ENCODE measurements around the gene VGLL4. TPM values are rescaled to one million over a fixed set of nuclear protein-coding genes. Genes with fewer than 3 reads are reported as not detected.

The VGLL4 gene
- total RNA-seq, 1 experiment from 2014 or later: 41.2 TPM

DNA sequence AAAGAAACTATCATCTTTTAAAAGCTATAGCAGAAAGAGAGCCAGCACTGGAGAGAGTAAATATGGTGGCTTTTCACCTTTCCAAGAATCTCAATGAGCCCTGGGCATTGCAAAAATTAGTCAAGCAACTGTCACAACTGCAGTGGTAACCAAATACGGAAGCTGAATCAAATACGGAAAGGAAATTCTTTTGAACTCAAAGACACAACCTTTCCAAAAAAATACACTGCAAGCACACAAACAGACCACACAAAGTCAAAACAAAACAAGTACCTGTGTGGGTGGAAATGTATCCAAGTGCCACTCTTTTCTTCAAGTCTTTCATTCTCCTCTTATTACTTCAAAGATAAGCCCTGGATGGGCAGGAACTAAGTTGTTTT, 17.6 kb downstream of the VGLL4 start:
- H3K27ac ChIP-seq (ENCODE audit: low read depth, low read length, poor library complexity, severe bottlenecking): no peak overlapping the region

GRCh38 chr3:11625376-11626083, 18.2 kb downstream of the VGLL4 start:
- H3K4me3 ChIP-seq (ENCODE audit: low read depth, low read length, poor library complexity, severe bottlenecking): no peak overlapping the region
- H3K27ac ChIP-seq (ENCODE audit: low read depth, low read length, poor library complexity, severe bottlenecking): no peak overlapping the region
- ChIA-PET CTCF (no interaction called here), POLR2A (ENCODE audit: low non-redundant PET) (interaction anchor here (0.6 kb wide), 1 partner anchor 22 kb away, joined by 3 read pairs; no protein-coding TSS in a partner anchor)
- no TSS peak for BruUV-seq (replicated peaks)
- H3K36me3 ChIP-seq (ENCODE audit: insufficient read depth, low read length, poor library complexity, severe bottlenecking): no peaks in the 10 kb centered on the region
- peaks cover 10% of the 10 kb centered on the region for H3K4me1 ChIP-seq (ENCODE audit: insufficient read depth, low read length, poor library complexity, severe bottlenecking)
- no peaks in the 10 kb centered on the region for H3K27me3 ChIP-seq (replicated peaks; ENCODE audit: insufficient read depth, low read depth, low read length, poor library complexity)
- intact Hi-C loops (cut with micrococcal nuclease; ENCODE audit: unreplicated experiment): no loop called here
- TF ChIP-seq, protein P1, sequence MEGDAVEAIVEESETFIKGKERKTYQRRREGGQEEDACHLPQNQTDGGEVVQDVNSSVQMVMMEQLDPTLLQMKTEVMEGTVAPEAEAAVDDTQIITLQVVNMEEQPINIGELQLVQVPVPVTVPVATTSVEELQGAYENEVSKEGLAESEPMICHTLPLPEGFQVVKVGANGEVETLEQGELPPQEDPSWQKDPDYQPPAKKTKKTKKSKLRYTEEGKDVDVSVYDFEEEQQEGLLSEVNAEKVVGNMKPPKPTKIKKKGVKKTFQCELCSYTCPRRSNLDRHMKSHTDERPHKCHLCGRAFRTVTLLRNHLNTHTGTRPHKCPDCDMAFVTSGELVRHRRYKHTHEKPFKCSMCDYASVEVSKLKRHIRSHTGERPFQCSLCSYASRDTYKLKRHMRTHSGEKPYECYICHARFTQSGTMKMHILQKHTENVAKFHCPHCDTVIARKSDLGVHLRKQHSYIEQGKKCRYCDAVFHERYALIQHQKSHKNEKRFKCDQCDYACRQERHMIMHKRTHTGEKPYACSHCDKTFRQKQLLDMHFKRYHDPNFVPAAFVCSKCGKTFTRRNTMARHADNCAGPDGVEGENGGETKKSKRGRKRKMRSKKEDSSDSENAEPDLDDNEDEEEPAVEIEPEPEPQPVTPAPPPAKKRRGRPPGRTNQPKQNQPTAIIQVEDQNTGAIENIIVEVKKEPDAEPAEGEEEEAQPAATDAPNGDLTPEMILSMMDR (conservative IDR thresholded peaks at IDR 0.05; ENCODE audit: low read depth, low read length): no peak
- no peak for TF ChIP-seq EZH2 (IDR thresholded peaks at IDR 0.05; ENCODE audit: borderline replicate concordance, low read depth, low read length, poor library complexity, severe bottlenecking)
- DNase-seq (ENCODE audit: low spot score): no peak
- H3K9me3 ChIP-seq (ENCODE audit: low read depth, low read length, poor library complexity, severe bottlenecking): no peaks in the 10 kb centered on the region

More for the DNA sequence above, 17.6 kb downstream of the VGLL4 start:
- peaks cover 10% of the 10 kb centered on the region for H3K4me1 ChIP-seq (ENCODE audit: insufficient read depth, low read length, poor library complexity, severe bottlenecking)
- H3K4me3 ChIP-seq (ENCODE audit: low read depth, low read length, poor library complexity, severe bottlenecking): no peak overlapping the region
- DNase-seq (ENCODE audit: low spot score): no peak
- no peaks in the 10 kb centered on the region for H3K27me3 ChIP-seq (replicated peaks; ENCODE audit: insufficient read depth, low read depth, low read length, poor library complexity)
- TF ChIP-seq EZH2 (IDR thresholded peaks at IDR 0.05; ENCODE audit: borderline replicate concordance, low read depth, low read length, poor library complexity, severe bottlenecking): no peak
- TF ChIP-seq, protein P1 (conservative IDR thresholded peaks at IDR 0.05; ENCODE audit: low read depth, low read length): no peak
- intact Hi-C loops (cut with micrococcal nuclease; ENCODE audit: unreplicated experiment): no loop called here
- no TSS peak for BruUV-seq (replicated peaks)
- no peaks in the 10 kb centered on the region for H3K36me3 ChIP-seq (ENCODE audit: insufficient read depth, low read length, poor library complexity, severe bottlenecking)
- ChIA-PET POLR2A (ENCODE audit: low non-redundant PET) (interaction anchor here (0.6 kb wide), 1 partner anchor 22 kb away, joined by 3 read pairs; no protein-coding TSS in a partner anchor), CTCF (no interaction called here)
- H3K9me3 ChIP-seq (ENCODE audit: low read depth, low read length, poor library complexity, severe bottlenecking): no peaks in the 10 kb centered on the region

DNA sequence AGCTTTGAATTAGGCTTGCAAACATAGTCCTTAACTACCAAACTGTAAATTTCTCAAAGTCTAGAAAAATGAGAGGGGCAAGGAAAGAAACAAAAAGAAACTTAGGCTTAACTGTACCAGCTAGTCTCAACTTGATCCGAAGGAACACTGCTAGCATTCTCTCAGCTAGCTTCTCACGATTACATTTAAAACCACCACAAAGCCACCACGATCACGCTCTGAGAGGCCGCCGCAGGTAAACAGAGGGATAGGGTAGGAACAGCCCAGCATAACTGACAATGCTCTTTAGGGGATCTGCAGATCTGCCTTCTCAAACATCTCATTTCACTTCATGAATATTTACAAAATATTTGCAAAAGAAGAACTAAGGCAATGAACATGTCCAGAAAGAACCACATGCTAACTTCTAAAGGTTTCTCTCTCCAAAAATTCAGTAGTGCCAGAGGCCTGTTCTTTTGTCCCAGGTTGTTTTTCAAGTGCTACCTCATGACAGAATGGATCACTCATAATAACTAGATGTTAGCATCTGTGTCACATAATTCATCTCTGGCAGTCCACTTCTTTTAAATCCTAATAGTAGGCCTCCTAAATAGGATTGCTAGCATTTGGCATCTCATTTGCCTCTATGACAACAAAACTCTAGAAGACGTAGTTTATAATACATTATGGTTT, 18.9 kb downstream of the VGLL4 start:
- Histone ChIP-seq H3K4me1 (ENCODE audit: insufficient read depth, low read length, poor library complexity, severe bottlenecking) (peaks cover 7% of the 10 kb centered on the region), H3K36me3 (ENCODE audit: insufficient read depth, low read length, poor library complexity, severe bottlenecking) (no peaks in the 10 kb centered on the region), H3K9me3 (ENCODE audit: low read depth, low read length, poor library complexity, severe bottlenecking) (no peaks in the 10 kb centered on the region), H3K4me3 (ENCODE audit: low read depth, low read length, poor library complexity, severe bottlenecking) (no peak overlapping the region), H3K27ac (ENCODE audit: low read depth, low read length, poor library complexity, severe bottlenecking) (no peak overlapping the region), H3K27me3 (replicated peaks; ENCODE audit: insufficient read depth, low read depth, low read length, poor library complexity) (no peaks in the 10 kb centered on the region)
- BruUV-seq (replicated peaks): no TSS peak
- DNase-seq (ENCODE audit: low spot score): no peak
- intact Hi-C loops (cut with micrococcal nuclease; ENCODE audit: unreplicated experiment): no loop called here
- ChIA-PET POLR2A (ENCODE audit: low non-redundant PET) (no interaction called here), CTCF (no interaction called here)
- TF ChIP-seq, protein P1 (conservative IDR thresholded peaks at IDR 0.05; ENCODE audit: low read depth, low read length): no peak
- no peak for TF ChIP-seq EZH2 (IDR thresholded peaks at IDR 0.05; ENCODE audit: borderline replicate concordance, low read depth, low read length, poor library complexity, severe bottlenecking)
